ENCODE data around the gene ZNF189.
A peak's percentile ranks its signal among the peaks of the same experiment; 100 is the strongest.
"Not testable (repeated sequence)": the region's sequence is repeated elsewhere in the genome, so short reads cannot be mapped to it uniquely, and the experiment has no call there.

ZNF189 gene

GRCh38 chr9:101381118-101381517, 17.5 kb upstream of the ZNF189 start:
- H3K27ac ChIP-seq (ENCODE audit: low read depth, low read length), result no peak overlapping the region
- no peaks in the 10 kb centered on the region for H3K27me3 ChIP-seq (ENCODE audit: control insufficient read depth, insufficient read depth, low read length)
- no peak overlapping the region for H3K4me3 ChIP-seq (ENCODE audit: low read depth, low read length)
- H3K9ac ChIP-seq (ENCODE audit: low read depth, low read length), result no peak overlapping the region
- peaks cover 8% of the 10 kb centered on the region for H3K9me3 ChIP-seq (ENCODE audit: control insufficient read depth, insufficient read depth, low read length)
- H3K4me1 ChIP-seq (ENCODE audit: control insufficient read depth, insufficient read depth, low read length), result peaks cover 15% of the 10 kb centered on the region
- 0 out of 2 replicates have a peak, but pooled peaks cover 1% of the 10 kb centered on the region for H3K36me3 ChIP-seq (ENCODE audit: control insufficient read depth, insufficient read depth, low read length)

DNA sequence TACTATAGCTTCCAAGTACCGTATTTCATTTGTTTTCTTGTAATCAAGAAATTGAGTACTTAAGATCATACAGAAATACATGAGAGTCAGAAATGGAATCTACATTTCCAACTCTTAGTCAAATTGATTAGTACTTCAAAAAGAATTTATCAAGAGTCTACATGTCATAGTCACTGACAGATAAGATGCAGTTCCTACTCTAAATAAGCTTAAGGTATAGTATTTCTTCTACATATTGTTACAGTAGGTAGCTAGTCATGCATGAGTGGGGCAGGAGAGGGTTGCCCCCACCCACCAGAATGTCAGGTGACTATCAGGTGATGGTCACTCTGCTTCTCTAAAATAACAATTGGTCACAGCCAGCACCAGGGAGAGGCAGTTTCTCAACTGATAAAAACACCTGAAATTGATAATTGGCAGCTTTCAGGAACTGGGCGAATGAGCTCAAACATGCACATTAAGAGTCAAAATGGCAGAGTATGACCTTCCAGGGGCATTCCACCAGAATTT, 16.8 kb upstream of the ZNF189 start:
- H3K4me1 ChIP-seq (ENCODE audit: control insufficient read depth, insufficient read depth, low read length), result peaks cover 15% of the 10 kb centered on the region
- H3K9me3 ChIP-seq (ENCODE audit: control insufficient read depth, insufficient read depth, low read length), result peaks cover 10% of the 10 kb centered on the region
- H3K9ac ChIP-seq (ENCODE audit: low read depth, low read length), result no peak overlapping the region
- H3K27ac ChIP-seq (ENCODE audit: low read depth, low read length), result no peak overlapping the region
- H3K4me3 ChIP-seq (ENCODE audit: low read depth, low read length), result no peak overlapping the region
- 0 out of 2 replicates have a peak, but pooled peaks cover 9% of the 10 kb centered on the region for H3K36me3 ChIP-seq (ENCODE audit: control insufficient read depth, insufficient read depth, low read length)
- H3K27me3 ChIP-seq (ENCODE audit: control insufficient read depth, insufficient read depth, low read length), result no peaks in the 10 kb centered on the region

- Histone ChIP-seq H3K36me3 (ENCODE audit: control insufficient read depth, insufficient read depth, low read length) (peaks cover 23% of the 10 kb centered on the region), H3K9ac (ENCODE audit: low read depth, low read length) (no peak overlapping the region), H3K4me3 (ENCODE audit: low read depth, low read length) (no peak overlapping the region), H3K4me1 (ENCODE audit: control insufficient read depth, insufficient read depth, low read length) (peaks cover 15% of the 10 kb centered on the region), H3K9me3 (ENCODE audit: control insufficient read depth, insufficient read depth, low read length) (peaks cover 10% of the 10 kb centered on the region), H3K27ac (ENCODE audit: low read depth, low read length) (no peak overlapping the region), H3K27me3 (ENCODE audit: control insufficient read depth, insufficient read depth, low read length) (no peaks in the 10 kb centered on the region)
Observed at GRCh38 chr9:101383361-101383760, 15.3 kb upstream of the ZNF189 start.

DNA sequence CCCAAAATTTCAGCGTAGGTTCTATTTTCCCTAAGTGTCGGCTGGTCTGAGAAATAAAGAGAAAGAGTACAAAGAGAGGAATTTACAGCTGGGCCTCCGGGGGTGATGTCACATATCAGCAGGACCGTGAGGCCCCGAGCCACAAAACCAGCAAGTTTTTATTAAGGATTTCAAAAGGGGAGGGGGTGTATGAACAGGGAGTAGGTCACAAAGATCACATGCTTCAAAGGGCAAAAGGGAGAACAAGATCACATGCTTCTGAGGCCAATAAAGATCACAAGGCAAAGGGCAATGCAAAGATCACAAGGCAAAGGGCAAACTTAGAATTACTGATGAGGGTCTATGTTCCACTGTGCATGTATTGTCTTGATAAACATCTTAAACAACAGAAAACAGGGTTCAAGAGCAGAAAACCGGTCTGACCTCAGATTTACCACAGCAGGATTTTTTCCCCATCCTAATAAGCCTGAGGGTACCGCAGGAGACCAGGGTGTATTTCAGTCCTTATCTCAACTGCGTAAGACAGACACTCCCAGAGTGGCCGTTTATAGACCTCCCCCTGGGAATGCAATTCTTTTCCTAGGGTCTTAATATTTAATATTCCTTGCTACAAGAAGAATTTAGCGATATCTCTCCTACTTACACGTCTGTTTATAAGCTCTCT, 13.6 kb upstream of the ZNF189 start, which contains the start of gene BAAT:
Gene BAAT, minus strand, starts transcription at position 134 of the 664 bp plus-strand sequence. CDS start 13,602 bp downstream, outside the sequence.
- Histone ChIP-seq H3K4me1 (ENCODE audit: control insufficient read depth, insufficient read depth, low read length) (peaks cover 15% of the 10 kb centered on the region), H3K4me3 (ENCODE audit: low read depth, low read length) (0 out of 2 replicates have a peak within 1 kb of the TSS, but pooled peaks have one; percentile 16), H3K36me3 (ENCODE audit: control insufficient read depth, insufficient read depth, low read length) (peaks cover 39% of the 10 kb centered on the region)
- not testable (repeated sequence) for H3K27me3 ChIP-seq (ENCODE audit: control insufficient read depth, insufficient read depth, low read length); H3K9ac ChIP-seq (ENCODE audit: low read depth, low read length); H3K27ac ChIP-seq (ENCODE audit: low read depth, low read length); H3K9me3 ChIP-seq (ENCODE audit: control insufficient read depth, insufficient read depth, low read length)

DNA sequence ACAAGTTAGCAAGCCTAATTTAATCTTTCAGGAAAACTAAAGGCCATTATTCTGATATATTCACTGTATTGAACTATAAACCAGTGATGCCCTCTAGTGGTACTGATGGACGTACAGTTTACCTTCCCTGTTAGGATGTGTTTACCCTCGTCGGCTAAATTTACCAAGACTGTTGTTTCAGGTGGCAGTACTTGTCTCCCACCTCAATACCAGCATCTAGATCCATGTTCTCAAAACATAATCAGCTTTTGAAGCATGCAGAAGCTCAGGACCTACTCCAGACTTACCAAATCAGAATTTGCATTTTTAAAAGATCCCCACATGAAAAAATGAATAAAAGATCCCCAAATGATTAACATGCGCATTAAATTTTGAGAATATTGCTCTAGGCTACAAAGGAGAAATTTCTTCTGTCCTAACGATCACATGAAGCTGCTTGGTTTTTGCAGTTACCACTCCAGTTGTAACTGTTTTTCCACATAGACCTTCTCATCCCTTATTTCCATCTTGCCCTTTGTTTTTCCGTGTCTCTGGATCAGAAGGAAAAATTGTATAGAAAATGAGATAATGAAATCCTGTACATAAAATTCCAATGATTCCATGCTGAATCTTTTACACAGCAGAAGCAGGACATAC, 10.7 kb upstream of the ZNF189 start:
- Histone ChIP-seq H3K4me1 (ENCODE audit: control insufficient read depth, insufficient read depth, low read length) (peaks cover 15% of the 10 kb centered on the region), H3K9ac (ENCODE audit: low read depth, low read length) (no peak overlapping the region), H3K36me3 (ENCODE audit: control insufficient read depth, insufficient read depth, low read length) (peaks cover 51% of the 10 kb centered on the region), H3K4me3 (ENCODE audit: low read depth, low read length) (no peak overlapping the region), H3K27ac (ENCODE audit: low read depth, low read length) (peak overlapping the region; percentile 53), H3K9me3 (ENCODE audit: control insufficient read depth, insufficient read depth, low read length) (peaks cover 10% of the 10 kb centered on the region), H3K27me3 (ENCODE audit: control insufficient read depth, insufficient read depth, low read length) (no peaks in the 10 kb centered on the region)

DNA sequence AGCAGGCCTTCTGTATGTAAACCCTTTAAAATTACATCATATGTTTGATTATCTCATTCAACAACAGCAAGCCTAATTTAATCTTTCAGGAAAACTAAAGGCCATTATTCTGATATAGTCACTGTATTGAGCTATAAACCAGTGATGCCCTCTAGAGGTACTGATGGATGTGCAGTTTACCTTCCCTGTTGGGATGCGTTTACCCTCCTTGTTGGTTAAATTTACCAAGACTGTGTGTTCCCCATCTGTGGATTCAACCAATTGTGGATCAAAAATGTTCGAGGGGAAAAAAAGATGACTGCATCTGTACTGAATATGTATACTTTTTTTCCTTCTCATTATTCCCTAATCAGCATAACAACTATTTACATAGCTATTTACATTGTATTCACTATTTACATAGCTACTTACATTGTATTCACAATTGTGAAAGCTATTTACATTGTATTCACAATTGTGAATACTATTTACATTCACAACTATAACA, 10.1 kb upstream of the ZNF189 start:
- peaks cover 14% of the 10 kb centered on the region for H3K9me3 ChIP-seq (ENCODE audit: control insufficient read depth, insufficient read depth, low read length)
- no peak overlapping the region for H3K9ac ChIP-seq (ENCODE audit: low read depth, low read length)
- no peak overlapping the region for H3K27ac ChIP-seq (ENCODE audit: low read depth, low read length)
- no peaks in the 10 kb centered on the region for H3K27me3 ChIP-seq (ENCODE audit: control insufficient read depth, insufficient read depth, low read length)
- H3K4me1 ChIP-seq (ENCODE audit: control insufficient read depth, insufficient read depth, low read length), result peaks cover 10% of the 10 kb centered on the region
- H3K4me3 ChIP-seq (ENCODE audit: low read depth, low read length), result no peak overlapping the region; the same call in 1 of the 2 replicates
- peaks cover 51% of the 10 kb centered on the region for H3K36me3 ChIP-seq (ENCODE audit: control insufficient read depth, insufficient read depth, low read length)

DNA sequence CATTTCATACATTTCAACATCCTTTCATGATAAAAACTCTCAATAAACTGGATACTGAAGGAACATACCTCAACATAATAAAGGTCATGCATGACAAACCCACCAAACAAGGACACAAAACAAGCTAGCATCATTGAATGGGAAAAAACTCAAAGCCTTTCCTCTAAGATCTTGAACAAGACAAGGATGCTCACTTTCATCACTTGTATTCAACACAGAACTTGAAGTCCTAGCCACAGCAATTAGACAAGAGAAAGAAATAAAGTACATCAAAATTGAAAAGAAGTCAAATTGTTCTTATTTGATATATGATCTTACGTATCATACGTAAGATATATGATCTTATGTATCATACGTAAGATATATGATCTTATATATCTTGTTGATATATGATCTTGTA, 5.5 kb upstream of the ZNF189 start:
- Histone ChIP-seq H3K36me3 (ENCODE audit: control insufficient read depth, insufficient read depth, low read length) (peaks cover 61% of the 10 kb centered on the region), H3K9ac (ENCODE audit: low read depth, low read length) (no peak overlapping the region), H3K27me3 (ENCODE audit: control insufficient read depth, insufficient read depth, low read length) (no peaks in the 10 kb centered on the region), H3K4me3 (ENCODE audit: low read depth, low read length) (no peak overlapping the region), H3K27ac (ENCODE audit: low read depth, low read length) (no peak overlapping the region), H3K9me3 (ENCODE audit: control insufficient read depth, insufficient read depth, low read length) (0 out of 2 replicates have a peak, but pooled peaks cover 9% of the 10 kb centered on the region), H3K4me1 (ENCODE audit: control insufficient read depth, insufficient read depth, low read length) (peaks cover 4% of the 10 kb centered on the region)

- no peaks in the 10 kb centered on the region for H3K27me3 ChIP-seq (ENCODE audit: control insufficient read depth, insufficient read depth, low read length)
- no peak overlapping the region for H3K9ac ChIP-seq (ENCODE audit: low read depth, low read length)
- 0 out of 2 replicates have a peak, but pooled peaks cover 9% of the 10 kb centered on the region for H3K9me3 ChIP-seq (ENCODE audit: control insufficient read depth, insufficient read depth, low read length)
- peaks cover 9% of the 10 kb centered on the region; the same call in 1 of the 2 replicates for H3K4me1 ChIP-seq (ENCODE audit: control insufficient read depth, insufficient read depth, low read length)
- no peak overlapping the region for H3K27ac ChIP-seq (ENCODE audit: low read depth, low read length)
- peaks cover 45% of the 10 kb centered on the region for H3K36me3 ChIP-seq (ENCODE audit: control insufficient read depth, insufficient read depth, low read length)
- H3K4me3 ChIP-seq (ENCODE audit: low read depth, low read length), result no peak overlapping the region
Observed at GRCh38 chr9:101394687-101395086, 4.0 kb upstream of the ZNF189 start.

DNA sequence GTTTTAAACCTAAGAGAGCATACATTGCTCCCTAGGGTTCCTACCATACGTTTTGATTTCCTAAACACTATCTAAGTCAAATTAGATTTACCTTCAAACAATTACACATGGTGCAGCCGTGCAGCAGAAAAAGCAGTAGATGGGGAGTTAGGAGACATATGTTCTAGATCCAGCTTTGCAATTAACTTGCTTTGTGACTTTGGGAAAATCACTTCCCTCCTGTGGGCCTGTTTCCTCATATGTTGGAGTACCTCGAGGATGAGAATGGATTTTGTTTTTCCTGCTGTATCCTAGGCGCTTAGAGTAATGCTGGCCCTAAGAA, 944 bp upstream of the ZNF189 start:
- peaks cover 58% of the 10 kb centered on the region for H3K36me3 ChIP-seq (ENCODE audit: control insufficient read depth, insufficient read depth, low read length)
- H3K4me1 ChIP-seq (ENCODE audit: control insufficient read depth, insufficient read depth, low read length), result peaks cover 13% of the 10 kb centered on the region; the same call in 1 of the 2 replicates
- peak overlapping the region; percentile 94 for H3K9ac ChIP-seq (ENCODE audit: low read depth, low read length)
- H3K9me3 ChIP-seq (ENCODE audit: control insufficient read depth, insufficient read depth, low read length), result 0 out of 2 replicates have a peak, but pooled peaks cover 9% of the 10 kb centered on the region
- no peaks in the 10 kb centered on the region for H3K27me3 ChIP-seq (ENCODE audit: control insufficient read depth, insufficient read depth, low read length)
- peak overlapping the region; percentile 78 for H3K27ac ChIP-seq (ENCODE audit: low read depth, low read length)
- peak overlapping the region; percentile 98 for H3K4me3 ChIP-seq (ENCODE audit: low read depth, low read length)

DNA sequence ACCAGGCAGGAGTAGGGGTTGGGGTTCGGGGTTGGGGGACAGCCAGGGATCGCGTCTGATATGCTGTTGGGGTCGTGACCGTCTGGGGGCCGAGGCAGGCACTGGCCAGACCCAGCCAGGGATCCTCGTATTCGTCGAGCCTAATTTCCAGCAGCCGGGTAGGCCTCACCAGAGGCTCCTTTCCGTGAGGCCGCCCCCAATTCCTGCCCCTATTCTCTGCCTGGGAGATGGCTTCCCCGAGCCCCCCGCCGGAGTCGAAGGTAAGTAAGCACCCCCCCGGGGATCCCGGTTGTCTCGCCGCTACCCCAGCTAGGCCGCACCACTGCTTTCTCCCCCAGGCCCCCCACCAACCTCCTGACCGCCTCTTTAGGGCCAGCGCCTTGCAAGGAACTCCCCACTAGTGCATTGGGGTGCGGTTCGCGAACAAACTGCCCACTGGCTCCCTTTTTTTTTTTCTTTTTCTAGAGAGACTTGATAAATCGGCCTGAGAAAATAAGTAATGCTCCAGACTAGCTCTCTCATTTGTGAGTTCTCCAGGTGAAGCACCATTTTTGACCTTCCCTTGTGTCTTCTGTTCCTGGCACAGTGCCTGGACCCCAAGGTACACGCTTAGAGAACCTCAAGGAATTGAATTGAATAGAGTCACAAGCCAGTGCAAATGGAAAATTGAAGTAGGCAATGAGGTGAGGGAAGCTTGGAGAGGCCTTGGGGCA, 435 bp downstream of the ZNF189 start:
- Histone ChIP-seq H3K27me3 (ENCODE audit: control insufficient read depth, insufficient read depth, low read length) (no peaks in the 10 kb centered on the region), H3K9ac (ENCODE audit: low read depth, low read length) (peak overlapping the region; percentile 34; the same call in 1 of the 2 replicates), H3K36me3 (ENCODE audit: control insufficient read depth, insufficient read depth, low read length) (peaks cover 67% of the 10 kb centered on the region), H3K27ac (ENCODE audit: low read depth, low read length) (no peak overlapping the region), H3K9me3 (ENCODE audit: control insufficient read depth, insufficient read depth, low read length) (no peaks in the 10 kb centered on the region), H3K4me1 (ENCODE audit: control insufficient read depth, insufficient read depth, low read length) (peaks cover 13% of the 10 kb centered on the region; the same call in 1 of the 2 replicates), H3K4me3 (ENCODE audit: low read depth, low read length) (peak overlapping the region; percentile 98)
